HG03108 (cell line): ENCODE measurements around the gene SLC22A9.

Experiments
- ATAC-seq: cut with Tn5 transposase; IDR thresholded peaks from one replicate; pipeline ENCODE4 v1.9.1; 2021; ENCODE audit warnings: moderate library complexity; ENCODE audit not compliant: unreplicated experiment

Gene SLC22A9

GRCh38 chr11:63443714-63444113, 74.1 kb downstream of the SLC22A9 start:
- ATAC-seq = no peak

GRCh38 chr11:63444160-63444559, 74.6 kb downstream of the SLC22A9 start:
- ATAC-seq = no peak

- no peak for ATAC-seq
These were observed 75.5 kb downstream of the SLC22A9 start for GRCh38 chr11:63445118-63445517.

GRCh38 chr11:63445720-63446119, 76.1 kb downstream of the SLC22A9 start:
- no peak for ATAC-seq

GRCh38 chr11:63448646-63449045, 79.1 kb downstream of the SLC22A9 start:
- ATAC-seq = no peak

- no peak for ATAC-seq
These were observed 90.0 kb downstream of the SLC22A9 start for GRCh38 chr11:63459586-63459985.
